Skeletal muscle cell (primary cell): ENCODE results near the gene NPFF.

Source experiments
- DNase-seq: peaks from one replicate; pipeline ENCODE4 v3.0.0-alpha.2; 2010; ENCODE audit warnings: low read depth
- H3K4me3 ChIP-seq: 2 replicates; pipeline ENCODE4 v1.5.1; 2011; ENCODE audit warnings: low read depth, mild to moderate bottlenecking, control low read depth, low read length, moderate library complexity

Gene NPFF

DNA sequence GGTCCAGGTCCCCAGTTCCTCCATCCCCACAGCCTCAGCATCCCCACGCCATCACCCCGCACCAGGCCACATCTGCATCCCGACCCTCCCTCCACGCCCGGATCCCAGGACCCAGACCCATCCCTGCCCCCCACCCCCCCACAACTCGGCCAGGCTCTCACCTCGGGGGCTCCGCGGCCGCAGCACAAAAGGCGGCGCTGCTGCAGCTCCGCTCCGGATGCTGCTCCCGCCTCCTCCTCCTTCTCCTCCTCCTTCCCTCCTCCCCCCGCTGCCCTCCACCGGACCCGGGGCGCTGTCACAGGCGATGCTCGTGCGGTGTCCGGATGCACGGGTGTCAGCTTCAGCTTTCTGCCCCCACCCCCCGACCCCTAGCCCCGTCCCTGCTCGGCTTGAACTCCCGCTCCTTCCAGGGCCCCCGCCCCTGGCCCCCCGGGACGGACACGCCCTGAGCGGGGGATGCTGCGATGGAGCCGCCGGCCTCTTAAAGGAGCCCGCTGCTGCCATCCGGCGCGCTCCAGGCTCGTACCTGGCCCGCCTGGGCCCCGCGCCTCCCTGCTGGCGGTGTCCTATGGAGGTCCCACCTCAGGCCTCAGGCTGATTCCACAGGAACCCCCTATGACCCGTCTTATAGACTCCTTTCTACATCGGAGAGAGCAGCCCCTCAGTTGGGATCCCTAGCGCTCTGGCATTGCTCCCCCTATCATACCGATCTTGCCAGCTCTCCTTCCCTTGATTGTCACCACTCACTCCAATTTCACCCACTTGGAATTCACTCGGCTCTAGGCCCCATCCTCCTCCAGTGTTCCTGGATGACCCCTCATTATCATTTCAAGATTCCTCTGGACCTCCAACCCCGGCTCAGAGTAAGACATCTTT is 7.8 kb downstream of the NPFF start, which contains the start of gene MAP3K12:
TSS of gene MAP3K12 (minus strand) at position 193 of the 876 bp plus-strand sequence. CDS start 12,067 bp downstream, outside the sequence.
- peak within 1 kb of the TSS; percentile 77 for H3K4me3 ChIP-seq
- no peak for DNase-seq

DNA sequence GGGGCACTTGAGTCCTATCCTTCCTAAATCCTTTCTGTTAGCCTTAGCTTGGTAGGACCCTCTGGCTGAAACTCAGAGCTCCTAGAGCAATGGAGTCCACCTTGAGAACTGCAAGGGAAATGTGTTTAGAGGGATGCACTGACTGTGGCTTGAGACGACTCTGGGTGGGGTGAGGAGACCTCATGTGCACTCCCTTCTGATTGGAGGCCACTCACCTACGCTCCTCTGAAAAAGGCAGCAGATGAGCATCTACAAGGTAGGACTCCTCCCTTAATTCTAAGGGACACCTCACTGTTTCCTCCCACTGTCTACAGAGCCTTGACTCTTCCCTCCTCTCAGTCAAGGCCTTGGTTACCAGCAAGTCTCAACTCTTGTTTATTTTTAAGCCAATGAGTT is 9.1 kb downstream of the NPFF start:
- no peak for DNase-seq
- H3K4me3 ChIP-seq = peak overlapping the region; percentile 77

GRCh38 chr12:53497461-53497860 is 9.8 kb downstream of the NPFF start:
- no peak overlapping the region for H3K4me3 ChIP-seq
- no peak for DNase-seq

GRCh38 chr12:53496752-53497032 is 10.6 kb downstream of the NPFF start:
- no peak for DNase-seq
- H3K4me3 ChIP-seq = peak overlapping the region; percentile 8

DNA sequence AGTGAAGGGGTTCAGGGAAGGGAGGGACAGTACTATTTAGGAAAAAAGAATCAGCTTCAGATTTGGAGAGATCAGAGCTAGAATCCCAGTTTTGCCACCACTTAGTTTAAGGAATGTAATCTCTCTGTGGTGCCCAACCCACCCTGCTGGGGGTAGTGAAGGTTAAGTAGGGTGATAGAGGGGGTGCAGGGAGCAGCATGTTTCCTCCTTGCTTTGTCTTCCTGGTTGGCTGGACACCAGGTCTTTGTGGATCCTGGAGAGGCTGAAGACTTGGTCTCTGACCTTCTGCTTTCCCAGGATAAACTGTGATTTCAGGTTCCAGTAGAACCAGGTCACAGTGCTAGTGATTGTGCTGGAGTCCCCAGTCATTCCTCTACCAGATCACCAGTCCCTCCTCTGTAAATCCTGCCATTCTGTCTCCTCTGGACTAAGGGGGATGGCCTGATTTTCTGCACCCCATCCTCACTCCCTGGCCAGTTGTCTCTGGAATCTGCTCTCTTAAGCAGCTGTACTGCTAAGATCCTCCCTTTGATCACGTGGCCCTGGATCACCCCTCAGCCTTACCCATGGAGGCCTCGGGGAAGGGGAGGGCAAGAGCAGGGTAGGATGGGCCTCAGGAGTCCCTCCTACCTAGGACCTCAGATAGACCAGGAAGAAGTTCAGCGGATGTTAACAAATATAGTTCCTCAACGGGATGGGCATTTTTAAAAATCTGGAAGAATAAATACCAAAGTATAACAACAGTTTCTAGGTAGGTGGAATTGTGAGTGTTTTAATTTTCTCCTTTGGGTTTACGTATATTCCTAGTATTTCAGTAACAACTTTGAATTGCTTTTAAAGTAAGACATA is 11.2 kb downstream of the NPFF start:
- H3K4me3 ChIP-seq = peak overlapping the region; percentile 8
- peak; percentile 70 for DNase-seq

GRCh38 chr12:53493610-53494391 is 13.5 kb downstream of the NPFF start:
- peak overlapping the region; percentile 54 for H3K4me3 ChIP-seq

GRCh38 chr12:53492830-53493609 is 14.3 kb downstream of the NPFF start:
- peak; percentile 58 for DNase-seq
- peak overlapping the region; percentile 54 for H3K4me3 ChIP-seq

More at GRCh38 chr12:53493610-53494391, 13.5 kb downstream of the NPFF start:
- no peak for DNase-seq

GRCh38 chr12:53492188-53492587 is 15.1 kb downstream of the NPFF start:
- peak overlapping the region; percentile 54 for H3K4me3 ChIP-seq
- no peak for DNase-seq

- DNase-seq = no peak
- H3K4me3 ChIP-seq = no peak overlapping the region
These were observed 17.9 kb downstream of the NPFF start for GRCh38 chr12:53489242-53489864.

DNA sequence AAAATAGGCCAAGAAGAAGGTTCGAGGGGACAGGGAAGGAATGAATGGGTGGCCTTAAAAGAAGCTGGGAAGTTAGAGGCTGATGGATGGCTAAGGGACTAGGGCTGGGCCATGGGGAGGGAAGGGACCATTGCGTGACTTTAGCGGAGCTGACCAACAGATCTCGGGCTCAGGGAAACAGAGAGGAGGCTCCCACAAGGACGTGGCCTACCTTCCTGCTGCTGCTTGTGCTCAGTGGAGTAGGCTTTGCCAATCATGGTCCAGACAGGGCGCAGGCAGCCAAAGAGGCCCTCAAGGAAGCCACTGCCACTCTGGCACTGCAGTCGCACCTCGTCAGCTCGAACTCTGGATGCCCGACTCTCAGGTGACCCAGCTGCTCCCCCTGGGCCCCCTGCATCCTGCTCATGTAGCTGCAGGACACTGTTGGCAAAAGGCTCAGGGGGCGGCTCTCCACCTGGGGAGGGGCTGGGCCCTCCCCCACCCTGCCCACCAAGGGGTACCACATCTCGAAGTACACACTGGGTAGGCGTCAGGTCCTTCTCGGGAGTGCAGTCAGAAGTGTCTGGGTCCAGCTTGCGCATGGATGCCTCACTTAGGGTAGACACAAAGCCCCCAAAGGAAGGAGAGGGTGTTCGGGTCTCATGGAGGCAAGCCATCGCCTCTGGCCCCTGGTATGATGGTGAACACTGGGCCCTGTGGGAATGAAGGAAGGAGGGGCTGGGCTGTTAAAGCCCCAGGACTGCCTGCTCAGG is 20.4 kb downstream of the NPFF start:
- H3K4me3 ChIP-seq = no peak overlapping the region
- no peak for DNase-seq

- H3K4me3 ChIP-seq = no peak overlapping the region
- DNase-seq = no peak
These were observed 21.1 kb downstream of the NPFF start for GRCh38 chr12:53485955-53486735.

GRCh38 chr12:53484686-53485575 is 22.4 kb downstream of the NPFF start:
- no peak for DNase-seq
- no peak overlapping the region for H3K4me3 ChIP-seq

DNA sequence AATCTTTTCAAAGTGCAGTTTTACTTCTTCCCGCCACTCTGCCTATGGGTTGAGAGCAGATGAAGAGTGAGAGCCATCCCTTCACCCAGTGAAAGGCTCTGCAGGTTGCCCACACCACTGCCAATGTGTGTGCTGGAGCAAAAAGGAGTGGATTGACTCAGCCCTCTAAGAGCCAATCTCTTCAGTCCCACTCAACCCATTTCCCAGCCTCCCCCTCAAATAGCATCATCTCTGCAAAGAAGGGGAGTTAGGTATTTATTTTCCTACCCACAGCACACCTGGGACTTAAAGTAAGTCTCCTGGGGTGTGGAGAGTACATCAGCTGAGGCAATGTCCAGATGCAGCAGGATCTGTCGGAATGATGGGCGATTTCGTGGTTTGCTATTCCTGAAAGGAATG is 23.3 kb downstream of the NPFF start:
- no peak overlapping the region for H3K4me3 ChIP-seq
- DNase-seq = no peak

DNA sequence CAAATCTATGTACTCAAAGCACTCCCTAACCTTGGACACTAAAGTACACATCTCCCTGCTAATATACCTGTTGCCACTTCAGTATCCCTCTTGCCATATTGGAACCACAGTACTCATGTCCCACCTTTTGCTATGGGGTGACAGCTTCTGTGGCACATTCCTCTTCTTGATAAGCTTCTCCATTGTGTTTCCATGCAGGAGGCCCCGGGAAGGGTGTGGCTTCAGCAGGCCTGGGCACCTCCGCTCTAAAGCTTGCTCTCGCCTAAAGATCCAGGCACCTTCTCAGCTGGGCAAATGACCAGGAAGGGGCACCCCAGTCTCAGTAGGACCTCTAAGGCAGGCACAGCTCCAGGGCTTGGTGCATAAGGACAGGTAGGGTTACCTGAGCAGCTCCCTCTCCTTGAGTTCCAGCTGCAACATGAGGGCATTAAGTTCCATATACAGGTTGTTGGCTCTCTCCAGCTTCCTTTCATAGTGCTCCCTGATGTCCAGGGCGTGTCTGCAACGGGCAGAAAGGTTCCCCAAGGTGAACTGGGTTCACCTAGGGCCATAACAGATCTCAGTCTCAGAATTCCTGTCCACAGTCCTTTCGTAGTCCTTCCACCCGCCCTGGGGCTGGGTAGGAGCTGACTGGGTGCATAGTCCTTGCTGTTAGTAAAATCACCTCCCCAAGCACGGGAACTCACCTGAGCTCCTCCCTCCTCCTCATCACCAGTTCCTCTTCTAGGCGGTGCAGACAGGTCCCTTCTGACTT is 23.9 kb downstream of the NPFF start:
- H3K4me3 ChIP-seq = no peak overlapping the region
- no peak for DNase-seq

DNA sequence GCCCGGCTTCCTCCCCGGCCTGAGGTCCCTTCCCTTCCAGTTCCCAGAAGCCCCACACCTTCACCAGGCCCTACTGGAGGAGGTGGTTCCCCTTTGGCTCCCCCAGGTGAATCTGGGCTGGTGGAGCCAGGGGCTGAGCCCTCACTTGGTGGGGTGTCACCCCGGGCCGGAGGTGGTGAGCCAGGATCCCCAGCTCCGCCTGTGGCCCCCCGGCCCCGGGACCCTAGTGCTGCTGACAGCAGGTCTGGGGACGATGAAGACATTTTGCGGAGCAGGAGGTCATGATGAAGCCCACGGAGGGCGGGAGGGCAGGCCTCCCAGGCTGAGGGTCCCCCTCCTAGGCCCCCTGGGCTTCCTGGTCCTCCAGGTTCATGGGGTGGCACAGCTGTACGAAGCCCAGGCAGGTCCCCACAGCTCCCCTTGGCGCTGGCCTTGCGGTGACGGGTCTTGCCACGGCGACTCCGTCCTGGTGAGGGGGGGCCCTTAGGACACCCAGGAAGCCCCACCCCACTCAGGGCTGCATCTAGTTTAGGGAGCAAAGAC is 24.6 kb downstream of the NPFF start:
- no peak overlapping the region for H3K4me3 ChIP-seq
- DNase-seq = no peak
